Colonic mucosa (tissue), 4 donors: ENCODE measurements around the gene MCUR1. TPM values are rescaled to one million over a fixed set of nuclear protein-coding genes. Genes with fewer than 3 reads are reported as not detected.

Source experiments
- DNase-seq: peaks from one replicate; pipeline ENCODE4 v3.0.0-alpha.2; 2020
- H3K27ac ChIP-seq: fragments of 200-600 bp; one replicate; pipeline ENCODE4 v1.8.0; 2021
- H3K27me3 ChIP-seq: fragments of 200-600 bp; one replicate; pipeline ENCODE4 v1.8.0; 2021
- H3K36me3 ChIP-seq: fragments of 200-600 bp; one replicate; pipeline ENCODE4 v1.8.0; 2021
- H3K4me1 ChIP-seq: fragments of 200-600 bp; one replicate; pipeline ENCODE4 v1.8.0; 2021; ENCODE audit warnings: mild to moderate bottlenecking
- H3K4me3 ChIP-seq: fragments of 200-600 bp; one replicate; pipeline ENCODE4 v1.8.0; 2021
- H3K9ac ChIP-seq, 2 donors: one replicate each; pipeline ENCODE4 v1.7.0; 2013; ENCODE audit warnings: control low read depth in 2 of 2, low read depth in 2 of 2, low read length in 2 of 2
- H3K9me3 ChIP-seq: fragments of 200-600 bp; one replicate; pipeline ENCODE4 v1.8.0; 2021
- intact Hi-C: fragments of 100-400 bp; cut with DNase I; formaldehyde crosslinking; loops from one replicate; pipeline ENCODE4 v1.14.1; 2022
- total RNA-seq, 2 donors: library from RNA; stranded (reverse); fragmentation: NEBNext Ultra II Directional in 1 of 2; extraction: Animal tissue kit (Norgen Biotek cat#: 25700) in 1 of 2; gene quantifications; one replicate each; pipeline ENCODE4 v1.2.1, GENCODE V29; 2021
- TF ChIP-seq, protein P1 (sequence below): fragments of 200-600 bp; IDR thresholded peaks from one replicate; pipeline ENCODE4 v1.8.0; 2022; ENCODE audit warnings: antibody characterized with exemption, mild to moderate bottlenecking
- donor health status: healthy.
- donor health status: DM: no; HTN: no; CAD: no.
- donor health status: DM: no; HTN: no; CAD: no.

MCUR1 gene
- total RNA-seq, 2 donors from 2014 or later = 32.1 to 32.9 TPM

GRCh38 chr6:13803581-13803980, 10.8 kb downstream of the MCUR1 start:
- no peak overlapping the region for H3K4me3 ChIP-seq
- H3K9me3 ChIP-seq = no peaks in the 10 kb centered on the region
- H3K9ac ChIP-seq = no peak overlapping the region
- no peaks in the 10 kb centered on the region for H3K4me1 ChIP-seq
- TF ChIP-seq, protein P1, sequence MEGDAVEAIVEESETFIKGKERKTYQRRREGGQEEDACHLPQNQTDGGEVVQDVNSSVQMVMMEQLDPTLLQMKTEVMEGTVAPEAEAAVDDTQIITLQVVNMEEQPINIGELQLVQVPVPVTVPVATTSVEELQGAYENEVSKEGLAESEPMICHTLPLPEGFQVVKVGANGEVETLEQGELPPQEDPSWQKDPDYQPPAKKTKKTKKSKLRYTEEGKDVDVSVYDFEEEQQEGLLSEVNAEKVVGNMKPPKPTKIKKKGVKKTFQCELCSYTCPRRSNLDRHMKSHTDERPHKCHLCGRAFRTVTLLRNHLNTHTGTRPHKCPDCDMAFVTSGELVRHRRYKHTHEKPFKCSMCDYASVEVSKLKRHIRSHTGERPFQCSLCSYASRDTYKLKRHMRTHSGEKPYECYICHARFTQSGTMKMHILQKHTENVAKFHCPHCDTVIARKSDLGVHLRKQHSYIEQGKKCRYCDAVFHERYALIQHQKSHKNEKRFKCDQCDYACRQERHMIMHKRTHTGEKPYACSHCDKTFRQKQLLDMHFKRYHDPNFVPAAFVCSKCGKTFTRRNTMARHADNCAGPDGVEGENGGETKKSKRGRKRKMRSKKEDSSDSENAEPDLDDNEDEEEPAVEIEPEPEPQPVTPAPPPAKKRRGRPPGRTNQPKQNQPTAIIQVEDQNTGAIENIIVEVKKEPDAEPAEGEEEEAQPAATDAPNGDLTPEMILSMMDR = no peak
- no peak for DNase-seq
- no peaks in the 10 kb centered on the region for H3K36me3 ChIP-seq
- no peak overlapping the region for H3K27ac ChIP-seq
- no peaks in the 10 kb centered on the region for H3K27me3 ChIP-seq
- intact Hi-C loops = no loop called here

DNA sequence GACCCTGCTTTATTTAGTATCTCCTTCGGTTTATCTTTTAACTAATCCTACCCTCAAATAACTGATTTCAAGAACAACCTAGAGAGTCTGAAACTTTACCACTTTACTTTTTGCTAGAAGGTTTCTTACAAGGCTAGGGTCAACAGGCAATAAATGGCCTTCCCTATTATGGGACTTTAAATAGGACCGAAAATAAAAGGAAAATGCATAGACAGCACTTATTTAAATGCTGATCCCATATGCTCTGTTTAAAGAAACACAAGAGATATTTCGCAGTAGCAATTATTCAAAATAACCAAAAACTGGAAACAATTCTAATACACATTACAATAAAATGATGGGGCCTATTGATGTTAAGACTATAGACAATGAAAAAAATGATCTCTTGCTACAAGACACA, 13.7 kb downstream of the MCUR1 start:
- no peaks in the 10 kb centered on the region for H3K4me1 ChIP-seq
- intact Hi-C loops = no loop called here
- no peaks in the 10 kb centered on the region for H3K27me3 ChIP-seq
- no peaks in the 10 kb centered on the region for H3K36me3 ChIP-seq
- H3K9ac ChIP-seq = no peak overlapping the region
- H3K4me3 ChIP-seq = no peak overlapping the region
- TF ChIP-seq, protein P1 = no peak
- DNase-seq = no peak
- H3K9me3 ChIP-seq = no peaks in the 10 kb centered on the region
- no peak overlapping the region for H3K27ac ChIP-seq

DNA sequence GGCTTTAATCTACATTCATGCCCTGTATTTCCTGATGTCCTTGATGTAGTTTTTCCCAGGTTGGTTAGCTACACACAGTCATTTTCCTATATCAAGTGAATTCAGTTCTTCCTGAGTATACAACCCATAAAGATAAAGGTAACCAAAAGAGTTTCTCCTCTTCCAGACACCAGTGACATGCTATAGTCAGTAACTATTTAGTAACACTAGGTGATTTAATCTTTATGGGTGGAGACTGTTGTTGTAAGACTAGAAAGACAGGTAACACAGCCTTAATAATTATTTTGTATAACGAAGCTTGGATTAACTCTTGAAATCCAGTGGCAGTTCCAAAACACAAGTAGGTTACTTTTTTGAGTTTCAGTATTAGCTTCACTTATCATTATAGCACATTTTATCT, 17.6 kb downstream of the MCUR1 start:
- no peaks in the 10 kb centered on the region for H3K27me3 ChIP-seq
- intact Hi-C loops = loop anchor here (10.0 kb wide), 2 partner anchors 78 to 248 kb away; no protein-coding TSS in a partner anchor
- H3K4me1 ChIP-seq = no peaks in the 10 kb centered on the region
- no peaks in the 10 kb centered on the region for H3K36me3 ChIP-seq
- no peak overlapping the region for H3K4me3 ChIP-seq
- DNase-seq = no peak
- H3K27ac ChIP-seq = no peak overlapping the region
- no peak overlapping the region for H3K9ac ChIP-seq
- H3K9me3 ChIP-seq = no peaks in the 10 kb centered on the region
- TF ChIP-seq, protein P1 = no peak

DNA sequence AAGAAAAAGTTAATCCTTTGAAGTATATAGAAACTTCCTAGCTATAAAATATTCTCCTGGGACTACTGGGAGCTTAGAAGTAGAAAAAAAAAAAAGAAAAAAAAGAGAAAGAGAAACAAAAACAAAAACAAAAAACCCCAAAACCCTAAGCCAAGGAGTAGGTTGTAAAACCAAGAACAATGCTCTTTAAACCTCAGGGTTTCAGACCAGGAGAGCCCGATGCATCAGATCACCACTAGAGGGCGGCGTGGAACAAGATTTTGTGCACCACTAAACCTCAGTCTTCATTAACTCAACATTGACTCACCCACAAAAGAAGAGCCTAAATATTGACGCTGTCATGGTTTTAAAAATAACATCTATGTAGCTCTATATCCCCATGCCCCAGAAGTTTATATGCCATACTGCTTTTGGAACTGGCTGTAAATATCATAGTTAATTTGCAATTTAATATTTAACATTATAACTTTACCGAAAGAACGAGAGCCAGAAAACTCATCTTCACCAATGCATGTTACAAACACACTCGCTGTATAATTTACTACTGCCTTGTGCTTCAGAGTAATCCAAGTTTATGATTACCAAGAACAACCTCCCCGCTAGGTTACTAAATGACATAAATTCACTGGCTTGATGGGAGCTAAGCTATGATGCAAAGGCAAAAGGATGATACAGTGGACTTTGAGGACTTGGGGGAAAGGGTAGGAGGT, 19.2 kb downstream of the MCUR1 start:
- H3K4me1 ChIP-seq = no peaks in the 10 kb centered on the region
- H3K9me3 ChIP-seq = no peaks in the 10 kb centered on the region
- no peaks in the 10 kb centered on the region for H3K27me3 ChIP-seq
- intact Hi-C loops = loop anchor here (10.0 kb wide), 2 partner anchors 80 to 250 kb away; no protein-coding TSS in a partner anchor
- H3K36me3 ChIP-seq = no peaks in the 10 kb centered on the region
- H3K27ac ChIP-seq = no peak overlapping the region
- peak; percentile 87 for DNase-seq
- TF ChIP-seq, protein P1 = peak; percentile 95
- no peak overlapping the region for H3K9ac ChIP-seq
- H3K4me3 ChIP-seq = no peak overlapping the region

DNA sequence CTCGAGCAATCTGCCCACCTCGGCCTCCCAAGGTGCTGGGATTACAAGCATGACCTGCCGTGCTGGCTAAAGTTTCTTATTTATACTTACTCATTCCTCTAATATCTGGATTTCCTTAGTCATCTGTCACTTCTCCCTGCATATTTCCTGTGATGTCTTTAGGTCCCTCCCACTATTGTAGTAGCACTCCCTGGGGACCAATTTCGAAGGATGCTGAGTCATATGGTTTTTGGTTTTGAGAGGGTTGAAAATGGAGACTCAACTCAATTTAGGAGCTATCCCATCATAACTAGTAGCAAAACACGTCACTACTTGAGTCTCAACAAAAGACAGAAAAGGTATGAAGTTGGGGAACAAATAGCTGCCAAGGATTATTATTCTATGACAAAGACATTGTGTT, 20.2 kb downstream of the MCUR1 start:
- Histone ChIP-seq H3K9ac (no peak overlapping the region), H3K27ac (no peak overlapping the region), H3K4me3 (no peak overlapping the region), H3K4me1 (no peaks in the 10 kb centered on the region), H3K27me3 (no peaks in the 10 kb centered on the region), H3K9me3 (no peaks in the 10 kb centered on the region), H3K36me3 (no peaks in the 10 kb centered on the region)
- TF ChIP-seq, protein P1 = no peak
- no peak for DNase-seq
- intact Hi-C loops = loop anchor here (10.0 kb wide), 2 partner anchors 81 to 251 kb away; no protein-coding TSS in a partner anchor
